Stimulated activated naive CD8-positive, alpha-beta T cell treated with anti-CD3 and anti-CD28 coated beads, Interleukin-15, amount 100 ng/mL, for 72 hours (primary cell): ENCODE data around the gene HPSE.
"Not testable (repeated sequence)": the region's sequence is repeated elsewhere in the genome, so short reads cannot be mapped to it uniquely, and the experiment has no call there.

Experiments used
- ATAC-seq: fragments of 150-1000 bp; cut with Tn5 transposase; 2 replicates; pipeline ENCODE4 v1.10.0; 2021; ENCODE audit warnings: mild to moderate bottlenecking, moderate library complexity
- DNase-seq, 2 donors: peaks; one replicate each; pipeline ENCODE4 v3.0.0; 2021 to 2022
- H3K27ac Mint-ChIP-seq, 2 donors: one replicate each; pipeline ENCODE4 v1.8.0; 2022; ENCODE audit warnings: mild to moderate bottlenecking in 2 of 2, mixed read lengths in 2 of 2, moderate library complexity in 2 of 2
- H3K27me3 Mint-ChIP-seq: one replicate; pipeline ENCODE4 v1.8.0; 2022; ENCODE audit warnings: mixed read lengths
- H3K4me1 Mint-ChIP-seq: one replicate; pipeline ENCODE4 v1.8.0; 2022; ENCODE audit warnings: mild to moderate bottlenecking, mixed read lengths
- H3K4me3 Mint-ChIP-seq, 2 donors: one replicate each; pipeline ENCODE4 v1.8.0; 2022; ENCODE audit warnings: mild to moderate bottlenecking in 2 of 2, mixed read lengths in 2 of 2, moderate library complexity in 1 of 2
- H3K9me3 Mint-ChIP-seq, 2 donors: one replicate each; pipeline ENCODE4 v1.8.0; 2022; ENCODE audit warnings: mixed read lengths in 2 of 2

The HPSE gene

GRCh38 chr4:83317671-83318070, 17.0 kb downstream of the HPSE start:
- ATAC-seq, result no peak
- no peaks in the 10 kb centered on the region for H3K9me3 Mint-ChIP-seq
- DNase-seq, result no peak
- no peaks in the 10 kb centered on the region for H3K27me3 Mint-ChIP-seq
- H3K4me3 Mint-ChIP-seq, result no peak overlapping the region
- peaks cover 8% of the 10 kb centered on the region for H3K4me1 Mint-ChIP-seq
- H3K27ac Mint-ChIP-seq, result no peak overlapping the region

GRCh38 chr4:83316459-83317165, 18.0 kb downstream of the HPSE start:
- no peaks in the 10 kb centered on the region for H3K9me3 Mint-ChIP-seq

GRCh38 chr4:83315341-83315870, 19.2 kb downstream of the HPSE start:
- ATAC-seq (no peak), DNase-seq (no peak)
- H3K4me1 Mint-ChIP-seq, result peaks cover 2% of the 10 kb centered on the region
- no peak overlapping the region for H3K4me3 Mint-ChIP-seq
- H3K27ac Mint-ChIP-seq, result no peak overlapping the region
- no peaks in the 10 kb centered on the region for H3K27me3 Mint-ChIP-seq
- H3K9me3 Mint-ChIP-seq, result no peaks in the 10 kb centered on the region

More at GRCh38 chr4:83316459-83317165, 18.0 kb downstream of the HPSE start:
- Mint-ChIP-seq H3K4me3 (no peak overlapping the region), H3K27me3 (no peaks in the 10 kb centered on the region), H3K4me1 (peaks cover 8% of the 10 kb centered on the region), H3K27ac (peak overlapping the region in 1 of 2 donors; percentile 42)
- ATAC-seq, result no peak
- no peak for DNase-seq

- H3K9me3 Mint-ChIP-seq, result no peaks in the 10 kb centered on the region
- H3K27me3 Mint-ChIP-seq, result no peaks in the 10 kb centered on the region
- no peak overlapping the region for H3K4me3 Mint-ChIP-seq
- no peak for ATAC-seq
- no peaks in the 10 kb centered on the region for H3K4me1 Mint-ChIP-seq
- H3K27ac Mint-ChIP-seq, result no peak overlapping the region
- no peak for DNase-seq
Observed at GRCh38 chr4:83308672-83309071, 26.0 kb downstream of the HPSE start.

- Mint-ChIP-seq H3K4me3 (no peak overlapping the region), H3K9me3 (no peaks in the 10 kb centered on the region), H3K4me1 (no peaks in the 10 kb centered on the region), H3K27ac (no peak overlapping the region), H3K27me3 (no peaks in the 10 kb centered on the region)
- ATAC-seq, result no peak
- DNase-seq, result no peak
Observed at GRCh38 chr4:83307920-83308319, 26.7 kb downstream of the HPSE start.

- Mint-ChIP-seq H3K27ac (no peak overlapping the region), H3K27me3 (no peaks in the 10 kb centered on the region), H3K4me3 (no peak overlapping the region), H3K9me3 (no peaks in the 10 kb centered on the region), H3K4me1 (no peaks in the 10 kb centered on the region)
- ATAC-seq (no peak), DNase-seq (no peak)
Observed at GRCh38 chr4:83305187-83305586, 29.5 kb downstream of the HPSE start.

GRCh38 chr4:83297548-83298260, 36.9 kb downstream of the HPSE start:
- H3K9me3 Mint-ChIP-seq, result no peaks in the 10 kb centered on the region
- H3K4me1 Mint-ChIP-seq, result peaks cover 9% of the 10 kb centered on the region
- DNase-seq, result no peak
- H3K27ac Mint-ChIP-seq, result no peak overlapping the region
- no peak for ATAC-seq
- H3K4me3 Mint-ChIP-seq, result no peak overlapping the region
- H3K27me3 Mint-ChIP-seq, result no peaks in the 10 kb centered on the region

- H3K4me3 Mint-ChIP-seq, result no peak overlapping the region
- DNase-seq (no peak), ATAC-seq (no peak)
- H3K4me1 Mint-ChIP-seq, result peaks cover 9% of the 10 kb centered on the region
- no peak overlapping the region for H3K27ac Mint-ChIP-seq
- no peaks in the 10 kb centered on the region for H3K27me3 Mint-ChIP-seq
- peaks cover 0 to 11% of the 10 kb centered on the region in 2 donors for H3K9me3 Mint-ChIP-seq
Observed at GRCh38 chr4:83293305-83294046, 41.2 kb downstream of the HPSE start.

- H3K27me3 Mint-ChIP-seq, ATAC-seq, DNase-seq, H3K27ac Mint-ChIP-seq, H3K4me3 Mint-ChIP-seq, H3K4me1 Mint-ChIP-seq: not testable (repeated sequence)
- H3K9me3 Mint-ChIP-seq, result peaks cover 0 to 11% of the 10 kb centered on the region in 2 donors
Observed at GRCh38 chr4:83290059-83290774, 44.4 kb downstream of the HPSE start.

- not testable (repeated sequence) for DNase-seq, H3K27me3 Mint-ChIP-seq, H3K27ac Mint-ChIP-seq, H3K4me3 Mint-ChIP-seq, ATAC-seq
- Mint-ChIP-seq H3K9me3 (peaks cover 0 to 11% of the 10 kb centered on the region in 2 donors), H3K4me1 (peaks cover 17% of the 10 kb centered on the region)
Observed at GRCh38 chr4:83288381-83288780, 46.3 kb downstream of the HPSE start.

GRCh38 chr4:83285055-83285407, 49.6 kb downstream of the HPSE start:
- peak overlapping the region; percentile 98 to 100 for H3K27ac Mint-ChIP-seq
- no peaks in the 10 kb centered on the region for H3K27me3 Mint-ChIP-seq
- peaks cover 0 to 6% of the 10 kb centered on the region in 2 donors for H3K9me3 Mint-ChIP-seq
- peak in 1 of 2 donors; percentile 41 for DNase-seq
- H3K4me3 Mint-ChIP-seq, result peak overlapping the region; percentile 92 to 95
- ATAC-seq, result peak; percentile 10
- peaks cover 48% of the 10 kb centered on the region for H3K4me1 Mint-ChIP-seq

GRCh38 chr4:83284193-83285054, 50.2 kb downstream of the HPSE start, which contains the start of gene COQ2:
Gene COQ2 (minus strand): TSS chr4:83284798. CDS start chr4:83284764, 34 bp downstream.
- H3K9me3 Mint-ChIP-seq, result peaks cover 0 to under 1% of the 10 kb centered on the region in 2 donors

GRCh38 chr4:83283181-83283580, 51.5 kb downstream of the HPSE start:
- H3K4me3 Mint-ChIP-seq, result peak overlapping the region; percentile 91 to 95
- no peak for ATAC-seq
- no peak overlapping the region for H3K27ac Mint-ChIP-seq
- H3K27me3 Mint-ChIP-seq, result no peaks in the 10 kb centered on the region
- H3K4me1 Mint-ChIP-seq, result peaks cover 52% of the 10 kb centered on the region
- no peaks in the 10 kb centered on the region for H3K9me3 Mint-ChIP-seq
- DNase-seq, result no peak

More at GRCh38 chr4:83284193-83285054, 50.2 kb downstream of the HPSE start, which contains the start of gene COQ2:
- H3K4me3 Mint-ChIP-seq, result peak within 1 kb of the TSS; percentile 92 to 95
- H3K27ac Mint-ChIP-seq, result peak within 1 kb of the TSS; percentile 98 to 100
- peak; percentile 91 for ATAC-seq
- peaks cover 52% of the 10 kb centered on the region for H3K4me1 Mint-ChIP-seq
- no peaks in the 10 kb centered on the region for H3K27me3 Mint-ChIP-seq
- peak; percentile 90 to 94 for DNase-seq

- DNase-seq (peak; percentile 50 to 62), ATAC-seq (no peak)
- Mint-ChIP-seq H3K27ac (no peak overlapping the region), H3K4me3 (peak overlapping the region; percentile 62 to 73), H3K4me1 (peaks cover 57% of the 10 kb centered on the region), H3K27me3 (no peaks in the 10 kb centered on the region), H3K9me3 (no peaks in the 10 kb centered on the region)
Observed at GRCh38 chr4:83282049-83282535, 52.6 kb downstream of the HPSE start.
